Neural cell (in vitro differentiated cells): Measurements from ENCODE around the gene KAT8. TPM values are rescaled to one million over a fixed set of nuclear protein-coding genes. Genes with fewer than 3 reads are reported as not detected.

Source experiments
- H2AFZ ChIP-seq: fragments of 200-600, 300-800 bp; sonication (generic), shearing (Covaris generic); 2 replicates; pipeline ENCODE4 v1.6.0; 2014; ENCODE audit warnings: low read depth, mild to moderate bottlenecking, antibody characterized with exemption, low read length, moderate library complexity
- H3F3A ChIP-seq: fragments of 200-600 bp; shearing (Covaris generic); 2 replicates; pipeline ENCODE4 v1.6.1; 2016; ENCODE audit warnings: mild to moderate bottlenecking, moderate library complexity, mixed read lengths, antibody characterized with exemption, low read length; ENCODE audit not compliant: insufficient read depth, poor library complexity, severe bottlenecking
- H3K27ac ChIP-seq: fragments of 200-600, 300-800 bp; sonication (generic), shearing (Covaris generic); 2 replicates; pipeline ENCODE4 v1.5.1; 2014; ENCODE audit warnings: mild to moderate bottlenecking, low read length, moderate library complexity
- H3K27me3 ChIP-seq: fragments of 300-800, 200-600 bp; sonication (generic), shearing (Covaris generic); 2 replicates; pipeline ENCODE4 v1.6.0; 2014; ENCODE audit warnings: mild to moderate bottlenecking, low read depth, low read length, moderate library complexity; ENCODE audit not compliant: insufficient read depth
- H3K36me3 ChIP-seq: fragments of 300-800, 200-600 bp; sonication (generic), shearing (Covaris generic); 2 replicates; pipeline ENCODE4 v1.5.1; 2014; ENCODE audit warnings: mild to moderate bottlenecking, antibody characterized with exemption, low read length, moderate library complexity; ENCODE audit not compliant: insufficient read depth
- H3K4me2 ChIP-seq: fragments of 300-800, 200-600 bp; sonication (generic), shearing (Covaris generic); 2 replicates; pipeline ENCODE4 v1.6.0; 2014; ENCODE audit warnings: mild to moderate bottlenecking, low read length
- H3K4me3 ChIP-seq: fragments of 300-800, 200-600 bp; sonication (generic), shearing (Covaris generic); 2 replicates; pipeline ENCODE4 v1.5.1; 2014; ENCODE audit warnings: mild to moderate bottlenecking, low read length, moderate library complexity
- H3K79me2 ChIP-seq: fragments of 200-600 bp; shearing (Covaris generic); replicated peaks from 2 replicates; pipeline ENCODE4 v1.6.0; 2014; ENCODE audit warnings: mild to moderate bottlenecking, low read length, moderate library complexity; ENCODE audit not compliant: insufficient read depth
- H3K9ac ChIP-seq: fragments of 300-800, 200-600 bp; sonication (generic), shearing (Covaris generic); 2 replicates; pipeline ENCODE4 v1.6.1; 2016; ENCODE audit warnings: mild to moderate bottlenecking, low read length, mixed read lengths
- H3K9me2 ChIP-seq: fragments of 200-600 bp; shearing (Covaris generic); 2 replicates; pipeline ENCODE4 v1.6.1; 2016; ENCODE audit warnings: mild to moderate bottlenecking, low read length, mixed read lengths; ENCODE audit not compliant: insufficient read depth
- H3K9me3 ChIP-seq: fragments of 200-600, 300-800 bp; sonication (generic), shearing (Covaris generic); 2 replicates; pipeline ENCODE4 v1.6.1; 2016; ENCODE audit warnings: mild to moderate bottlenecking, mixed run types, low read length, moderate library complexity, mixed read lengths
- H4K20me1 ChIP-seq: fragments of 200-600 bp; shearing (Covaris generic); 2 replicates; pipeline ENCODE4 v1.6.1; 2016; ENCODE audit warnings: mild to moderate bottlenecking, mixed run types; ENCODE audit not compliant: insufficient read depth
- EP300 ChIP-seq: fragments of 450-650 bp; conservative IDR thresholded peaks from 2 replicates; pipeline ENCODE4 v1.6.1; 2014; ENCODE audit warnings: antibody characterized with exemption, mild to moderate bottlenecking, moderate library complexity; ENCODE audit not compliant: poor library complexity, severe bottlenecking
- EZH2 ChIP-seq: fragments of 200-600, 300-800 bp; shearing (Covaris generic), sonication (generic); IDR thresholded peaks from 2 replicates; pipeline ENCODE4 v1.6.1; 2014; ENCODE audit warnings: antibody characterized with exemption, low read length, borderline replicate concordance, mild to moderate bottlenecking; ENCODE audit not compliant: insufficient read depth, poor library complexity, severe bottlenecking
- MXI1 ChIP-seq: fragments of 450-650 bp; conservative IDR thresholded peaks from 2 replicates; pipeline ENCODE4 v1.6.1; 2014; ENCODE audit warnings: antibody characterized with exemption, mild to moderate bottlenecking; ENCODE audit not compliant: poor library complexity, severe bottlenecking
- POLR2AphosphoS5 ChIP-seq: IDR thresholded peaks from 2 replicates; pipeline ENCODE4 v1.6.1; 2012
- RAD21 ChIP-seq: fragments of 450-650 bp; conservative IDR thresholded peaks from 2 replicates; pipeline ENCODE4 v1.6.1; 2014; ENCODE audit warnings: antibody characterized with exemption, mild to moderate bottlenecking, moderate library complexity
- REST ChIP-seq: IDR thresholded peaks from 2 replicates; pipeline ENCODE4 v1.6.1; 2012; ENCODE audit warnings: borderline replicate concordance
- SMC3 ChIP-seq: fragments of 450-650 bp; conservative IDR thresholded peaks from 2 replicates; pipeline ENCODE4 v1.6.1; 2014; ENCODE audit warnings: antibody characterized with exemption, mild to moderate bottlenecking, moderate library complexity; ENCODE audit not compliant: poor library complexity
- TAF1 ChIP-seq: IDR thresholded peaks from 2 replicates; pipeline ENCODE4 v1.6.1; 2012; ENCODE audit warnings: low read depth
- polyA plus RNA-seq: library from polyadenylated mRNA; depleted of rRNA; stranded (reverse); fragments of >200 nt; gene quantifications from 2 replicates; pipeline ENCODE4 v1.2.3, GENCODE V29; 2014

KAT8 gene
- polyA plus RNA-seq, 1 donor from 2014 or later, result 98.0 TPM

GRCh38 chr16:31085873-31086628 lies 31.4 kb upstream of the KAT8 start:
- no peak overlapping the region for H3K9ac ChIP-seq
- peaks cover 5% of the 10 kb centered on the region for H3K36me3 ChIP-seq
- no peaks in the 10 kb centered on the region for H3K27me3 ChIP-seq
- H3K79me2 ChIP-seq, result no peaks in the 10 kb centered on the region
- no peak for TF ChIP-seq POLR2AphosphoS5
- no peak for TF ChIP-seq RAD21
- TF ChIP-seq EP300, result no peak
- TF ChIP-seq SMC3, result no peak
- TF ChIP-seq REST, result no peak
- no peak overlapping the region for H3K27ac ChIP-seq
- no peaks in the 10 kb centered on the region for H4K20me1 ChIP-seq
- H2AFZ ChIP-seq, result no peak overlapping the region
- no peak overlapping the region for H3K4me3 ChIP-seq
- no peaks in the 10 kb centered on the region for H3F3A ChIP-seq
- no peaks in the 10 kb centered on the region for H3K9me3 ChIP-seq
- no peaks in the 10 kb centered on the region for H3K9me2 ChIP-seq
- no peak overlapping the region for H3K4me2 ChIP-seq

- H3K9me3 ChIP-seq, result no peaks in the 10 kb centered on the region
- H3F3A ChIP-seq, result no peaks in the 10 kb centered on the region
- no peaks in the 10 kb centered on the region for H3K79me2 ChIP-seq
- no peaks in the 10 kb centered on the region for H3K27me3 ChIP-seq
- H3K9ac ChIP-seq, result no peak overlapping the region
- H3K4me3 ChIP-seq, result no peak overlapping the region
- no peaks in the 10 kb centered on the region for H4K20me1 ChIP-seq
- H3K36me3 ChIP-seq, result peaks cover 5% of the 10 kb centered on the region
- TF ChIP-seq MXI1 (no peak), REST (no peak), TAF1 (no peak), EZH2 (no peak)
- no peak overlapping the region for H2AFZ ChIP-seq
- H3K9me2 ChIP-seq, result no peaks in the 10 kb centered on the region
- H3K27ac ChIP-seq, result no peak overlapping the region
- H3K4me2 ChIP-seq, result no peak overlapping the region
Measured at GRCh38 chr16:31086629-31086906, 30.9 kb upstream of the KAT8 start.
